PC-9 (cell line): ENCODE measurements around the gene GPHN. TPM values are rescaled to one million over a fixed set of nuclear protein-coding genes. Genes with fewer than 3 reads are reported as not detected.

Source experiments
- BruUV-seq: library from RNA; stranded (reverse); fragments of 400-500 nt; replicated peaks from 2 replicates; lab custom pipeline; 2021; lab: Mats Ljungman, UMichigan
- CTCF ChIA-PET: fragments of 300-600 bp; sonication (Branson Sonifier 250); formaldehyde crosslinking; loops from one replicate; lab custom pipeline; 2022; ENCODE audit warnings: antibody characterized with exemption; lab: Charles Lee
- POLR2A ChIA-PET: fragments of 300-600 bp; sonication (Branson Sonifier 250); formaldehyde crosslinking; loops from one replicate; lab custom pipeline; 2022; ENCODE audit warnings: antibody characterized with exemption; ENCODE audit not compliant: unreplicated experiment; lab: Charles Lee
- DNase-seq, 2 experiments: peaks; one replicate each; pipeline versions ENCODE4 v3.0.0 to v3.0.0-alpha.2; 2015 to 2022; ENCODE audit warnings: mixed read lengths in 1 of 2
- H2AFZ ChIP-seq: fragments of 200-600 bp; sonication (generic); 2 replicates; pipeline ENCODE4 v1.8.1; 2017; ENCODE audit warnings: antibody characterized with exemption
- H3F3A ChIP-seq: fragments of 200-600 bp; sonication (generic); 2 replicates; pipeline ENCODE4 v1.8.1; 2017; ENCODE audit warnings: antibody characterized with exemption, mild to moderate bottlenecking, low read depth; ENCODE audit not compliant: insufficient read depth
- H3K27ac ChIP-seq: fragments of 200-600 bp; sonication (generic); 2 replicates; pipeline ENCODE4 v1.6.1; 2016; ENCODE audit warnings: mixed run types
- H3K27me3 ChIP-seq: fragments of 200-600 bp; sonication (generic); 2 replicates; pipeline ENCODE4 v1.6.1; 2016; ENCODE audit warnings: low read depth, mixed run types; ENCODE audit not compliant: insufficient read depth
- H3K36me3 ChIP-seq: fragments of 200-600 bp; sonication (generic); 2 replicates; pipeline ENCODE4 v1.6.1; 2016; ENCODE audit warnings: low read depth, mixed run types
- H3K4me1 ChIP-seq: fragments of 200-600 bp; sonication (generic); replicated peaks from 2 replicates; pipeline ENCODE4 v1.6.1; 2016; ENCODE audit warnings: mixed run types; ENCODE audit not compliant: insufficient read depth
- H3K4me2 ChIP-seq: fragments of 200-600 bp; sonication (generic); 2 replicates; pipeline ENCODE4 v1.6.1; 2017; ENCODE audit warnings: mixed run types
- H3K4me3 ChIP-seq: fragments of 200-600 bp; sonication (generic); 2 replicates; pipeline ENCODE4 v1.6.1; 2016; ENCODE audit warnings: mixed run types
- H3K79me2 ChIP-seq: fragments of 200-600 bp; sonication (generic); 2 replicates; pipeline ENCODE4 v1.6.1; 2017; ENCODE audit warnings: low read depth, mixed run types
- H3K9me2 ChIP-seq: fragments of 200-600 bp; sonication (generic); 2 replicates; pipeline ENCODE4 v1.8.1; 2017; ENCODE audit warnings: mild to moderate bottlenecking; ENCODE audit not compliant: insufficient read depth
- H3K9me3 ChIP-seq: fragments of 200-600 bp; sonication (generic); 2 replicates; pipeline ENCODE4 v1.8.1; 2016; ENCODE audit warnings: low read depth; ENCODE audit not compliant: insufficient read depth
- H4K20me1 ChIP-seq: fragments of 200-600 bp; sonication (generic); 2 replicates; pipeline ENCODE4 v1.8.1; 2017; ENCODE audit not compliant: insufficient read depth
- EZH2 ChIP-seq: fragments of 200-600 bp; sonication (generic); IDR thresholded peaks from 2 replicates; pipeline ENCODE4 v1.8.0; 2017; ENCODE audit warnings: antibody characterized with exemption, low read depth
- intact Hi-C: fragments of 100-400 bp; cut with micrococcal nuclease; formaldehyde crosslinking; loops from one replicate; pipeline ENCODE4 v1.10.0; 2022; ENCODE audit not compliant: unreplicated experiment
- total RNA-seq: library from RNA; stranded (reverse); gene quantifications from 2 replicates; pipeline ENCODE4 v1.2.3, GENCODE V29; 2021
- TF ChIP-seq, protein P1 (sequence below): fragments of 200-600 bp; sonication (generic); conservative IDR thresholded peaks from 2 replicates; pipeline ENCODE4 v1.6.1; 2017; ENCODE audit warnings: mixed run types, antibody characterized with exemption, mild to moderate bottlenecking, moderate library complexity

GPHN gene
- total RNA-seq, 1 experiment from 2014 or later = 18.3 TPM

- Histone ChIP-seq H4K20me1 (no peaks in the 10 kb centered on the region), H3K4me2 (no peak overlapping the region), H3K4me3 (no peak overlapping the region), H3K27ac (no peak overlapping the region), H2AFZ (no peak overlapping the region), H3K9me3 (no peaks in the 10 kb centered on the region), H3F3A (no peaks in the 10 kb centered on the region), H3K4me1 (no peaks in the 10 kb centered on the region), H3K36me3 (no peaks in the 10 kb centered on the region), H3K79me2 (no peaks in the 10 kb centered on the region), H3K27me3 (no peaks in the 10 kb centered on the region), H3K9me2 (no peaks in the 10 kb centered on the region; the same call in 1 of the 2 replicates)
- TF ChIP-seq, protein P1, sequence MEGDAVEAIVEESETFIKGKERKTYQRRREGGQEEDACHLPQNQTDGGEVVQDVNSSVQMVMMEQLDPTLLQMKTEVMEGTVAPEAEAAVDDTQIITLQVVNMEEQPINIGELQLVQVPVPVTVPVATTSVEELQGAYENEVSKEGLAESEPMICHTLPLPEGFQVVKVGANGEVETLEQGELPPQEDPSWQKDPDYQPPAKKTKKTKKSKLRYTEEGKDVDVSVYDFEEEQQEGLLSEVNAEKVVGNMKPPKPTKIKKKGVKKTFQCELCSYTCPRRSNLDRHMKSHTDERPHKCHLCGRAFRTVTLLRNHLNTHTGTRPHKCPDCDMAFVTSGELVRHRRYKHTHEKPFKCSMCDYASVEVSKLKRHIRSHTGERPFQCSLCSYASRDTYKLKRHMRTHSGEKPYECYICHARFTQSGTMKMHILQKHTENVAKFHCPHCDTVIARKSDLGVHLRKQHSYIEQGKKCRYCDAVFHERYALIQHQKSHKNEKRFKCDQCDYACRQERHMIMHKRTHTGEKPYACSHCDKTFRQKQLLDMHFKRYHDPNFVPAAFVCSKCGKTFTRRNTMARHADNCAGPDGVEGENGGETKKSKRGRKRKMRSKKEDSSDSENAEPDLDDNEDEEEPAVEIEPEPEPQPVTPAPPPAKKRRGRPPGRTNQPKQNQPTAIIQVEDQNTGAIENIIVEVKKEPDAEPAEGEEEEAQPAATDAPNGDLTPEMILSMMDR = no peak
- no peak for TF ChIP-seq EZH2
- intact Hi-C loops = no loop called here
- POLR2A ChIA-PET = interaction anchor here (0.6 kb wide), 1 partner anchor 91 kb away, joined by 3 read pairs; no protein-coding TSS in a partner anchor
- CTCF ChIA-PET = interaction anchor here (0.6 to 0.7 kb wide), 2 partner anchors 84 to 311 kb away, joined by 3 read pairs; no protein-coding TSS in a partner anchor
- no TSS peak for BruUV-seq
- no peak for DNase-seq
These were observed 342.4 kb downstream of the GPHN start for GRCh38 chr14:66850258-66850888.

GRCh38 chr14:66853311-66853710 is 345.4 kb downstream of the GPHN start:
- Histone ChIP-seq H3K9me3 (no peaks in the 10 kb centered on the region), H4K20me1 (no peaks in the 10 kb centered on the region), H3K4me2 (no peak overlapping the region), H3K9me2 (no peaks in the 10 kb centered on the region; the same call in 1 of the 2 replicates), H2AFZ (no peak overlapping the region), H3K4me1 (no peaks in the 10 kb centered on the region), H3K27me3 (no peaks in the 10 kb centered on the region), H3K79me2 (no peaks in the 10 kb centered on the region), H3K36me3 (no peaks in the 10 kb centered on the region), H3F3A (no peaks in the 10 kb centered on the region), H3K4me3 (no peak overlapping the region), H3K27ac (no peak overlapping the region)
- intact Hi-C loops = no loop called here
- no peak for DNase-seq
- CTCF ChIA-PET = no interaction called here
- no TSS peak for BruUV-seq
- POLR2A ChIA-PET = interaction anchor here (0.6 kb wide), 1 partner anchor 186 kb away, joined by 3 read pairs; no protein-coding TSS in a partner anchor
- TF ChIP-seq, protein P1 = no peak
- no peak for TF ChIP-seq EZH2

DNA sequence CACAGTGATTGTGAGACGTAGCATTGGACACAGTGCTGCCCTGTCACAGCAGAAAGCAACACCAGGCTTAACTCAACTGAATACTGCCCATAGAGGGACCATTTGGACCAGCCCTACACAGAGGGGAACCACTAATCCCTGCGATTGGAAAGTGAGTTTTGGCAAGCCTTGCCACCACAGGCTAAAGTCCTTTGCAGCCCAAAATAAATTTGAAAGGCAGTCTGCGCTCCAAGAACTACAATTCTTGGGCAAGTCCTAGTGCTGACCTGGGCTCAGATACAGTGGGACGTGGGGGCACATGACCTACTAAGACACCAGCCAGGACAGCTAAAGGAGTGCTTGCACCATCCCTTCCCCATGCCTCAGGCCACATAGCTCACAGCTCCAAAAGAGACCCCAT is 349.9 kb downstream of the GPHN start:
- no peak for DNase-seq
- BruUV-seq = no TSS peak
- H3K4me3 ChIP-seq = no peak overlapping the region

More for the DNA sequence above, 349.9 kb downstream of the GPHN start:
- H3K4me1 ChIP-seq = no peaks in the 10 kb centered on the region
- intact Hi-C loops = no loop called here
- H3K27me3 ChIP-seq = no peaks in the 10 kb centered on the region
- ChIA-PET CTCF (no interaction called here), POLR2A (no interaction called here)
- no peaks in the 10 kb centered on the region for H3K79me2 ChIP-seq
- no peaks in the 10 kb centered on the region for H3K9me2 ChIP-seq
- no peak overlapping the region for H3K4me2 ChIP-seq
- no peaks in the 10 kb centered on the region for H3F3A ChIP-seq
- no peak overlapping the region for H3K27ac ChIP-seq
- H2AFZ ChIP-seq = no peak overlapping the region
- H3K9me3 ChIP-seq = no peaks in the 10 kb centered on the region
- no peaks in the 10 kb centered on the region for H3K36me3 ChIP-seq
- TF ChIP-seq EZH2 = no peak
- TF ChIP-seq, protein P1 = no peak
- no peaks in the 10 kb centered on the region for H4K20me1 ChIP-seq
